ENCODE data around the gene TCEAL7.
A peak's percentile ranks its signal among the peaks of the same experiment; 100 is the strongest.
"Not testable (repeated sequence)": the region's sequence is repeated elsewhere in the genome, so short reads cannot be mapped to it uniquely, and the experiment has no call there.

TCEAL7 gene, protein sequence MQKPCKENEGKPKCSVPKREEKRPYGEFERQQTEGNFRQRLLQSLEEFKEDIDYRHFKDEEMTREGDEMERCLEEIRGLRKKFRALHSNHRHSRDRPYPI

DNA sequence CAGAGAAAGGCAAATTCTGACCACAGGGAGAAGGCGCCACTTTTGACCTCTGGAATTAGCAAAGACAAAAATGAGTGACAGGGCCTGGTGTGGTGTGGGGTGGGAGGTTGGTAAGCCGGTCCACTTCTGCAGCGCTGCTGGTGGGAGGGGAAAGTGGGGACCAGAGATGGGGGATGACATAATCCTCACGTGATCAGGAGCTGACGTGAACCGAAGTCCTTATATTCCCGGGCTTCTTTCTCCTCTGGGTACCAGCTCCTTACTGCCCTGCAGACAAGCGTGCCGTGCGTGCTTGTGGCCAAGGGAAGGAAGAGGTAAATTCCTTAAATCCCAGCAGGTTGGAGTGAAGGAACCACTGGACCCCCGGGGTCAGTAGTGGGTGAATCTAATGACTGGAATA, at the start of gene TCEAL7:
TSS of gene TCEAL7 (plus strand) at position 249 of the 400 bp plus-strand sequence. CDS start 1,165 bp downstream, outside the sequence.
- peak; percentile 31 for DNase-seq
- Mint-ChIP-seq H3K4me3 (peak within 1 kb of the TSS; percentile 83), H3K36me3 (ENCODE audit: low read depth) (no peaks in the 10 kb centered on the region), H3K9me3 (peaks cover 13% of the 10 kb centered on the region), H3K27ac (peak within 1 kb of the TSS; percentile 89), H3K27me3 (ENCODE audit: low read depth, poor library complexity) (no peaks in the 10 kb centered on the region), H3K4me1 (peaks cover 34% of the 10 kb centered on the region)
- TF ChIP-seq, protein P1, sequence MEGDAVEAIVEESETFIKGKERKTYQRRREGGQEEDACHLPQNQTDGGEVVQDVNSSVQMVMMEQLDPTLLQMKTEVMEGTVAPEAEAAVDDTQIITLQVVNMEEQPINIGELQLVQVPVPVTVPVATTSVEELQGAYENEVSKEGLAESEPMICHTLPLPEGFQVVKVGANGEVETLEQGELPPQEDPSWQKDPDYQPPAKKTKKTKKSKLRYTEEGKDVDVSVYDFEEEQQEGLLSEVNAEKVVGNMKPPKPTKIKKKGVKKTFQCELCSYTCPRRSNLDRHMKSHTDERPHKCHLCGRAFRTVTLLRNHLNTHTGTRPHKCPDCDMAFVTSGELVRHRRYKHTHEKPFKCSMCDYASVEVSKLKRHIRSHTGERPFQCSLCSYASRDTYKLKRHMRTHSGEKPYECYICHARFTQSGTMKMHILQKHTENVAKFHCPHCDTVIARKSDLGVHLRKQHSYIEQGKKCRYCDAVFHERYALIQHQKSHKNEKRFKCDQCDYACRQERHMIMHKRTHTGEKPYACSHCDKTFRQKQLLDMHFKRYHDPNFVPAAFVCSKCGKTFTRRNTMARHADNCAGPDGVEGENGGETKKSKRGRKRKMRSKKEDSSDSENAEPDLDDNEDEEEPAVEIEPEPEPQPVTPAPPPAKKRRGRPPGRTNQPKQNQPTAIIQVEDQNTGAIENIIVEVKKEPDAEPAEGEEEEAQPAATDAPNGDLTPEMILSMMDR (IDR thresholded peaks at IDR 0.05): no peak

DNA sequence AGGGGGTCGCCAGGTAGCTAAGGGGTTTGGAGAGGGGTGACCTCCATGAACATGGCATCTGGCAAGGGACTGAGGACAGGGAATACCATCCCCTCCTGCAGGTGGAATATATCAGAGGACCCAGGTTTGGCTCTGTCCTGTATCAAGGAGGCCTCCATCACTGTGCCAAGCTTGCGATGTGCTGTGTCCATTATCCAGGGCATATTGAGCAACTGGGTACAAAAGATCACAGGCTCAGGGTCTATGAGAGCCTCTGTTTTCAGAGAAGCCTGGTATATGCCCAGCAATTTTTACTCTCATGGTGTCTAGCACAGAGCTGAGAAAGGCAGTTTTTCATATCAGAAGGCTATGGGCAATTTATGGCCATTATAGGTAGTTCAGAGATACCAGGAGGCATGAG, 36.9 kb upstream of the TCEAL7 start:
- DNase-seq: no peak
- TF ChIP-seq, protein P1 (IDR thresholded peaks at IDR 0.05): no peak
- peaks cover 18% of the 10 kb centered on the region for H3K9me3 Mint-ChIP-seq
- H3K27me3 Mint-ChIP-seq (ENCODE audit: low read depth, poor library complexity): peaks cover 3% of the 10 kb centered on the region
- H3K4me1 Mint-ChIP-seq: no peaks in the 10 kb centered on the region
- no peaks in the 10 kb centered on the region for H3K36me3 Mint-ChIP-seq (ENCODE audit: low read depth)
- no peak overlapping the region for H3K4me3 Mint-ChIP-seq
- H3K27ac Mint-ChIP-seq: no peak overlapping the region

DNA sequence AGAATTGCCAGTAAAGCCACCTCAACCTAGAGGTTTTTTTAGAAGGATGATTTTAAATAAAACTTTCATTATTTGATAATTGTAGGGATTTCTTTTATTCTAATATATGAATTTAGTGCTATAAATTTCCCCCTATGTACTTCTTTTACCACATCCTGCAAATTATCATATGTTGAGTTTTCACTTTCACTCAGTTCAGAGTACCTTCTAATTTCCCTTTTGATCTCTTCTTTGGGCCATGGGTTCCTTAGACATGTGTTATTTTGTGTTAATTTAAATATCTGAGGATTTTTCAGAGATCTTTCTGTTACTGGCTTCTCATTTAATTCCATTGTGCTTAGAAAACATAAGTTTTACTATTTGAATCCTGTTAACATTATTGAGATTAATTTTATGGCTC, 25.3 kb upstream of the TCEAL7 start:
- Mint-ChIP-seq H3K4me1 (peaks cover 3% of the 10 kb centered on the region), H3K4me3 (no peak overlapping the region), H3K27me3 (ENCODE audit: low read depth, poor library complexity) (peaks cover 3% of the 10 kb centered on the region), H3K27ac (no peak overlapping the region), H3K9me3 (peaks cover 12% of the 10 kb centered on the region), H3K36me3 (ENCODE audit: low read depth) (peaks cover 5% of the 10 kb centered on the region)
- no peak for DNase-seq
- TF ChIP-seq, protein P1 (IDR thresholded peaks at IDR 0.05): no peak

DNA sequence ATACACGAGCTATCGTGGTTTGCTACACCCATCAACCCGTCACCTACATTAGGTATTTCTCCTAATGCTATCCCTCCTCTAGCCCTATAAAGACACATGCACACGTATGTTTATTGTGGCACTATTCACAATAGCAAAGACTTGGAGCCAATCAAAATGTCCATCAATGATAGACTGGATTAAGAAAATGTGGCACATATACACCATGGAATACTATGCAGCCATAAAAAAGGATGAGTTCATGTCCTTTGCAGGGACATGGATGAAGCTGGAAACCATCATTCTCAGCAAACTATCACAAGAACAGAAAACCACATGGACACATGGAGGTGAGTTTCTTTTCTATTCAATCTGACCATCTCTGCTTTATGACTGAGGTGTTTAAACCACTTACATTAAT, 24.4 kb upstream of the TCEAL7 start:
- H3K9me3 Mint-ChIP-seq; H3K4me1 Mint-ChIP-seq; H3K36me3 Mint-ChIP-seq (ENCODE audit: low read depth); H3K27ac Mint-ChIP-seq; H3K27me3 Mint-ChIP-seq (ENCODE audit: low read depth, poor library complexity); DNase-seq; H3K4me3 Mint-ChIP-seq: not testable (repeated sequence)

DNA sequence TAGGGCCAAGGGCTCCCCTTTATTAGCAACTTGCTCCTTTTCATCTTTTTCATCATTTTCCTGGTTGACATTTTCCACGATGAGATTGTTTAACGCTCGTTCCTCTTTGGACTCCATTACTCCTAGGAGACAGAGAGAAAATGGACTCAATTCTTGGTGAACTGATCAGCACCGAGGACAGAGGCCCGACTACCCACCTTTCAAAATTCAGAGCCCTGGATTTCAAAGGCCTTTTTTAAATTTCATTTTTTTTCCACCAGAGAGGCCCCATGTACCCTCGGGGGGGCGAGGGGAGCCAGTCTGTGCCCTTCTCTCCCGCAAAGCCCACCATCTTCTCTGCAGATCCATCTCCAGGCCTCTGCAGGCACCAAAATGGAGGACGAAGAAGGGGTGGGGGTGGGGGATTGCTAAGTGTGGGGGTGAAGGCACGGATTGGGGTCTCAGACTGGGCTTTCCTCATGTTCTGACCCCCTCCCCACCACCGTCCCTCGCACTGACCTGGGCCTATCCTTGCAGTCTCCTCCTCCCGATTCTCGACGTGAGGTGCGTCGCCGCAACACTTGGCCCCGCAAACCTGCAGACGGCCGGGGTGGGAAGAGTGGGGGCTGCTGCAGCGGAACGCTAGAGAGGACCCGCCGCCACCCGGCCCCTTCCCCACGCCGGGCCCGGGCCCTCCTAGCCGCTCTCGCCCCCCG, 20.0 kb upstream of the TCEAL7 start:
- Mint-ChIP-seq H3K27ac (no peak overlapping the region), H3K9me3 (peaks cover 4% of the 10 kb centered on the region), H3K27me3 (ENCODE audit: low read depth, poor library complexity) (peaks cover 5% of the 10 kb centered on the region), H3K36me3 (ENCODE audit: low read depth) (peaks cover 8% of the 10 kb centered on the region), H3K4me1 (peaks cover 6% of the 10 kb centered on the region), H3K4me3 (peak overlapping the region; percentile 86)
- TF ChIP-seq, protein P1 (IDR thresholded peaks at IDR 0.05): no peak
- DNase-seq: peak; percentile 21

DNA sequence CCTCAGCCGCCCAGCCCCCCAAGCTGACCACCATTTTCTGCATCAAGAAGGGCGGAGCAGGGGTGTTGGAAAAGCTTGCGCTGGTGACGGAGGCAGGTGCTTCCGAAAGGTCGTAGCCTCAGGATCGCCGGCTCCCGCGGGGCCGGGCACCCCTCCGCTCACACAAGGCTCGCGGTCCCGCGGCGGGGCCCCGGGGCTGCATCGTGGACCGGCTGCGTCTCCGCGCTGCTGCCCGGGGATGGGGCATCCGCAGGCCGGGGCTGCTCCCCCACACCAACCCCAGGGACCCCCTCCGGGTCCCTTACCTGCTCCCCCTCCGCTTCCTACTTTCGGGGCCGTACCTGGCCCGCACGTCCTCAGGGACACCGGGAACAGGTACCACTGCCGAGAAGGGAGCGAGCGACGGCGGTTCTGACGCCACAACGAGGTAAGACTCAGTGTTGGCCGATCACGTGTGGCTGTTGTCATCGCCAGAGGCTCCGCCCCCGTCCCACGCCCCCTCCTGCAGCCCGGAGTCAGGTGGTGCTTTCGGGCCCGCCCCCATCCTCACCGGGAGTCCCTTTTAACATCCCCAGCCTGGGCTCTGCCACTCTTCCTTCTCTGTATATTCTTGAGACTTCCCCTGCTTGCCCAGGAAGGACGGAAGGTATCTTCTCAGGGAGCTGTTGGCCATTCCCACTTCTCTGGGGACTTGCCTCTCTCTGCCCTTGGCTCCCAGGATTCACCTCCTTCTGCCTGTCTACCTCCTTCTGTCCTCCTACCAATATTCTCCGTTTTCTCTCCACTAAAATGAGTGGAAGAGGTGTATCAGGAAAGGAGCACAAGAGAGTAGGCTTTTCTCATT, 19.3 kb upstream of the TCEAL7 start, which contains the start of gene BEX2:
TSS of gene BEX2 (minus strand) at position 436 of the 844 bp plus-strand sequence. CDS start 1,014 bp downstream, outside the sequence.
- Mint-ChIP-seq H3K9me3 (peaks cover 8% of the 10 kb centered on the region), H3K36me3 (ENCODE audit: low read depth) (peaks cover 8% of the 10 kb centered on the region), H3K4me3 (peak within 1 kb of the TSS; percentile 86), H3K27me3 (ENCODE audit: low read depth, poor library complexity) (peaks cover 5% of the 10 kb centered on the region), H3K4me1 (peaks cover 6% of the 10 kb centered on the region), H3K27ac (no peak within 1 kb of the TSS)
- DNase-seq: peak; percentile 83
- TF ChIP-seq, protein P1 (IDR thresholded peaks at IDR 0.05): no peak

Measured in nephron progenitor cell (in vitro differentiated cells).